Activated CD8-positive, alpha-beta memory T cell treated with anti-CD3 and anti-CD28 coated beads, Interleukin-2, amount 50 U/mL, for 48 hours (primary cell): ENCODE measurements around the gene HIC1.
A peak's percentile ranks its signal among the peaks of the same experiment; 100 is the strongest.

Experiments
- DNase-seq: peaks from one replicate; pipeline ENCODE4 v3.0.0-alpha.2; 2020

The HIC1 gene

GRCh38 chr17:2048805-2049204, 6.1 kb upstream of the HIC1 start:
- no peak for DNase-seq

GRCh38 chr17:2049333-2050299, 5.3 kb upstream of the HIC1 start:
- peak; percentile 94 for DNase-seq

DNA sequence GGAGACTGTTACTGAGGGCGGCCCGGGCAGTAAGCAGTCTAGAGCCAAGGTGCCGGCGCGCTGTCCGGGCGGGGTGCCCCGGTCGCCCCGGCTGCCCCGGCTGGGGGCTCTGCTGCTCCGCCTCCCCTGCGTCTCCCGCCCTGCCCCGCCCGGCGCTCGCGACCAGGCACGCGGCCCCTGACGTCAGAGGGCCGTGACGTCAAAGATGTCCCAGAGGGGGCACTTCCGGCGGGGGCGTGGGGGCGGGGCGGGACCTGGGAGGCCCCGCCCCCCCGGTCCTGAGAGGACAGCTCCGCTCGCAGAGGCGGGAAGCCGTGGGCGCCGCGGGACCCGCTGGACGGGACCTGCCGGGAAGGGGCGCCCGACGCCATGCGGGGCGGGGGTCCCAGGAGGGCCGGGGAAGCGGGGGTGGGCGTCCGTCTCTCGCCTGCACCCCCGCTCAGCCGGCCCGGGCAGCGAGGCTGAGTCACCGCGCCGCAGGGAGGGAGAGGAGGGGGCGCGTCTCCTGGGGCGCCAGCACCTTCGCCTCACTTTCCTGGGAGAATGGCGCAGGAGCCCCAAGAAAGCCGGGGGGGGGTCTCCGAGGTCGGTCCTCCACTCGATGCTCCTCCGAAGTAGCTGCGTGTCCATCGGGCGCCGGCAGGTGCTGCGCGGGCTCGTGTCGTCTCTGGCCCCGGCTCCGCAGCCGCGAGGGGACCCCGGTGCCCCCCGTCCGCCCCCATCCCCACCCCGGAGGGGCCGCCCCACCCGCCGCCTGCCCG, 4.4 kb upstream of the HIC1 start:
- peak; percentile 91 for DNase-seq

DNA sequence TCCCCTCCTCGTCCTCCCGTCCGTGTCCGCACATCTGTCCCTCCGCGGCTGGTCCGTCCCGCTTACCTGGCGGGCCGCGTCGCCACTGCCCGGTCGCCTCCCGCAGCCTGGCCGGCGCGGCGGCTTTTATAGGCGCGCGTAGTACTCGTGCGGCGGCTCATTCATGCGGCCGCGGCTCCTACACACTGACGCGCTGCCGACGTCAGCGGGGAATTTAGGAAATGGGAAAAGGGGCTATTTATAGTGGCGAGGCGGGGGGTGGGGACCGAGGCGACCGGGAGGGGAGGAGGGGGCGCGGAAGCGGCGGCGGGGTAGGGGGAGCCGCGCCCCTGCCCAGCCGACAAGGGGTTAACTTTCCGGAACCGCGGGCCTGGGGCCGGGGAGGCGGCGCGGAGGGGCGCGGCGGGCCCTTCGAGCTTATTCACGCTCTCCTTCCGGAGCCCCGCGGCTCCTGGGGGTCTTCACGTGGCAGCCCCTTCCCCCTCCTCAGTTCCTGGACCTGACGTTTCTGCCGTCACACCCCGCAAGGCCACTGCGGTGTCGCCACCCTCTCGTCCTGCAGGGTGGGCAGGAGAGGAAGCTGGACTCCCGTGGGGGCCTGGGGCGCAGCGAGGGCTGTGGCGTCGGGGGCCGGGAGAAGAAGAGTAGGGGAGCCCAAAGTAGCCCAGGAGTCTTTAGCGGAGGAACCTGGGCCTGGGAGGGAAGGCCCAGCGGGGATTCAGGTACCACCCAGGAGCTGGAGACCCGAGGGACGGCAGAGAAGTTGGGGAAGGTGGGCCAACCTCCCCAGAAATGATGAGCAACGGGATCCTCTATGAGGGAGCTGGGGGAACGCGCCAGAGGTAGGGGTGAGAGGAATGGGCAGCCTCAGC, 3.6 kb upstream of the HIC1 start:
- no peak for DNase-seq

DNA sequence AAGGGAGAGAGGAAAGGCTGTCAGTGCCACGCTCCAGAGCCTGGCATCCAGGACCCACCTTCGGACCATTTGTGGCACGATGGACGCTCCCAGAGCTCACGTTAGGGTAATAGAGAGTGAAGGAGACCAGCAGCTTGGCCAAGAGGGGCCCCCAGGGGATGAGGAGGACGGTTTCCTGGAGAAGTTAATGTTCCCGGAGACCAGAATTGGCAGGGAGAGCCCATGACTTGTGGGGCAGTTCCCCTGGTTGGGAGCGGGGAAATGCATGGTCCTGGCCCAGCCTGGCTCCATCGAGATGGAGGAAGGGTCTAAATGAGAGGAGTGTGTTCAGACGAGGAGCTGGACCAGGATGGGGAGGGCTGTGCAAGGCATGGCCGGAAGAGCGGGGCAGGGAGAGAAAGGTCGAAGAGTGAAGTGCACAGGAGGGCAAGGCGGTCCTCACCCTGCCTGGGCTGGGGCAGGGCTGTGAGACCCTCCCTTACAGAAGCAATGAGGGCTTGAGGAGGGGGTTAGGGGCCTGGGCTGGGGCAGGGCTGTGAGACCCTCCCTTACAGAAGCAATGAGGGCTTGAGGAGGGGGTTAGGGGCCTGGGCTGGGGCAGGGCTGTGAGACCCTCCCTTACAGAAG, 2.9 kb upstream of the HIC1 start:
- no peak for DNase-seq

DNA sequence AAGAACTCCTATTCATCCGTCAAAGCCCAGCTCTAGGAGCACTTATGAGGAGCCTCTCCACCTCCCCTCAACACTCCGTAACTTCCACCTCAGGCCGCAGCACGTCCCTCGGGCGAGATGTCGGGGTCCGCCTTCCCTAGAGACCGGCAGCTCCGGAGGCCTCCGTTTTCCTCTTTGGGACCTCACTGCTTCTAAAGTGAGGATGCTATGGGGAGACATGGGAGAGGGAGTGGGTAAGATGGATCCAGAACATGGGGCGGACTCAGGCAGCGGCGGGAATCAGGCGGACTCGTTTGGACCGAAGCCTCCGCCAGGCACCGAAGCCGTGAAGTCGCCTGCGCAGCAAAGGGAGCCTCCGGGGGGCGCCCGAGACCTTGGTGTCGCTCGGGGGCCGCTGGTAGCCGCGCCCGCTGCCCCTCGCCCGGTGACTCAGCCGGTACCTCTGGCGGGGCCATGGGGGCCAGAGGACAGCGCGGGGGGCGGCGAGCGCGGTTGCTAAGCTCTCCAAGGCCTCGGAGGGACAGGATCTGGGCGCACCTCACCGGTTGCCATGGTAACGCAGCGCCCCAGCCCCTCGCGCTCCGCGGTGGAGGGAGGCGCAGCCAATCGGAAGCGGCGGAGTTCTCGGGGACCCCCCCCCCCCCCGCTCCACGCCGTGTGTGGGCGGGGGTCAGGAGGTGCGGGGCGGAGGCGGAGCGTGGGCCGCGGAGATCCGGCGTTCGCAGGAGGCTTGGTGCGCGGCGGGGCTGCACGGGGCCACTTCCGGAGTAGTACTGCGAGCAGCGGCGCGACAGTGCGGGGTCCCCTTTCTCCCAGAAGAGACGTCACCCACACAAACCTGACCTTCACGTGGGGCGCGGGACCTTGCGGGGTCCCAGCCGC, 1.3 kb upstream of the HIC1 start:
- DNase-seq = peak; percentile 91

DNA sequence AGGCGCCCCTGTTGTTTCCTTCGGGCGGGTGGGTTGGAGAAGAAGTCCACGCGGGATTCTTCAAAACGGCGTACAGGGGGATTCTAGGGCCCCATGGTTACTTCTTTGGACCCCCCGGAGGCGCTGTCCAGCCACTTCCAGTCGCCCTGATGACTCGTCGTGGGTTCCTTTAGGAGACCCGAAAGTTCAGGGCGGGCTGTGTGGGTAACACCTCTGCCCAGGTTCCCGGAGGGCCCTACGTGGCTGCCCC, 716 bp upstream of the HIC1 start:
- DNase-seq = peak; percentile 80

- DNase-seq = peak; percentile 77
Measured at GRCh38 chr17:2055292-2056205, 646 bp downstream of the HIC1 start.

GRCh38 chr17:2056206-2057174, 1.6 kb downstream of the HIC1 start:
- DNase-seq = peak; percentile 77

- DNase-seq = no peak
Measured at GRCh38 chr17:2057175-2057759, 2.4 kb downstream of the HIC1 start.

DNA sequence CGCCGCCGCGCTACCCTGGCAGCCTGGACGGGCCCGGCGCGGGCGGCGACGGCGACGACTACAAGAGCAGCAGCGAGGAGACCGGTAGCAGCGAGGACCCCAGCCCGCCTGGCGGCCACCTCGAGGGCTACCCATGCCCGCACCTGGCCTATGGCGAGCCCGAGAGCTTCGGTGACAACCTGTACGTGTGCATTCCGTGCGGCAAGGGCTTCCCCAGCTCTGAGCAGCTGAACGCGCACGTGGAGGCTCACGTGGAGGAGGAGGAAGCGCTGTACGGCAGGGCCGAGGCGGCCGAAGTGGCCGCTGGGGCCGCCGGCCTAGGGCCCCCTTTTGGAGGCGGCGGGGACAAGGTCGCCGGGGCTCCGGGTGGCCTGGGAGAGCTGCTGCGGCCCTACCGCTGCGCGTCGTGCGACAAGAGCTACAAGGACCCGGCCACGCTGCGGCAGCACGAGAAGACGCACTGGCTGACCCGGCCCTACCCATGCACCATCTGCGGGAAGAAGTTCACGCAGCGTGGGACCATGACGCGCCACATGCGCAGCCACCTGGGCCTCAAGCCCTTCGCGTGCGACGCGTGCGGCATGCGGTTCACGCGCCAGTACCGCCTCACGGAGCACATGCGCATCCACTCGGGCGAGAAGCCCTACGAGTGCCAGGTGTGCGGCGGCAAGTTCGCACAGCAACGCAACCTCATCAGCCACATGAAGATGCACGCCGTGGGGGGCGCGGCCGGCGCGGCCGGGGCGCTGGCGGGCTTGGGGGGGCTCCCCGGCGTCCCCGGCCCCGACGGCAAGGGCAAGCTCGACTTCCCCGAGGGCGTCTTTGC, 3.1 kb downstream of the HIC1 start:
- no peak for DNase-seq

DNA sequence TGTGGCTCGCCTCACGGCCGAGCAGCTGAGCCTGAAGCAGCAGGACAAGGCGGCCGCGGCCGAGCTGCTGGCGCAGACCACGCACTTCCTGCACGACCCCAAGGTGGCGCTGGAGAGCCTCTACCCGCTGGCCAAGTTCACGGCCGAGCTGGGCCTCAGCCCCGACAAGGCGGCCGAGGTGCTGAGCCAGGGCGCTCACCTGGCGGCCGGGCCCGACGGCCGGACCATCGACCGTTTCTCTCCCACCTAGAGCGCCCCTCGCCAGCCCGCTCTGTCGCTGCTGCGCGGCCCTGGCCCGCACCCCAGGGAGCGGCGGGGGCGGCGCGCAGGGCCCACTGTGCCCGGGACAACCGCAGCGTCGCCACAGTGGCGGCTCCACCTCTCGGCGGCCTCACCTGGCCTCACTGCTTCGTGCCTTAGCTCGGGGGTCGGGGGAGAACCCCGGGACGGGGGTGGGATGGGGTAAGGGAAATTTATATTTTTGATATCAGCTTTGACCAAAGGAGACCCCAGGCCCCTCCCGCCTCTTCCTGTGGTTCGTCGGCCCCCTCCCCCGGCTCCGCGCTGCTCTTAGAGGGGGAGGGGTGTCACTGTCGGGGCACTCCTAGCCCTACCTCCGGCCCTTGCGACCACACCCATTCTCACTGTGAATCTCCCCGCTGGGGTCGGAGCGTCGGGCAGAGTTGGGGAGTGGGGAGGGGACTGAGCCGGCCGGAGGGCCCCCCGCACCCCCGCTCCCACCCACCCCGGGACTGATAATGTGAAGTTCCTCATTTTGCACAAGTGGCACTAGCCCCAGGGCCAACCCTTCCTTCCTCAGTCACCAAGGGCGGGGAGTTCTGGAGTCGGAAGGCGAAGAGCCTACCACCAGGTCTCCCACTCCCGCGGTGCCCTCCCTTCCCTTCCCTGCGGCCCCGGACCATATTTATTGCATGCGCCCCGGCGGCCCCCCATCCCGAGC, 4.0 kb downstream of the HIC1 start:
- peak; percentile 91 for DNase-seq

DNA sequence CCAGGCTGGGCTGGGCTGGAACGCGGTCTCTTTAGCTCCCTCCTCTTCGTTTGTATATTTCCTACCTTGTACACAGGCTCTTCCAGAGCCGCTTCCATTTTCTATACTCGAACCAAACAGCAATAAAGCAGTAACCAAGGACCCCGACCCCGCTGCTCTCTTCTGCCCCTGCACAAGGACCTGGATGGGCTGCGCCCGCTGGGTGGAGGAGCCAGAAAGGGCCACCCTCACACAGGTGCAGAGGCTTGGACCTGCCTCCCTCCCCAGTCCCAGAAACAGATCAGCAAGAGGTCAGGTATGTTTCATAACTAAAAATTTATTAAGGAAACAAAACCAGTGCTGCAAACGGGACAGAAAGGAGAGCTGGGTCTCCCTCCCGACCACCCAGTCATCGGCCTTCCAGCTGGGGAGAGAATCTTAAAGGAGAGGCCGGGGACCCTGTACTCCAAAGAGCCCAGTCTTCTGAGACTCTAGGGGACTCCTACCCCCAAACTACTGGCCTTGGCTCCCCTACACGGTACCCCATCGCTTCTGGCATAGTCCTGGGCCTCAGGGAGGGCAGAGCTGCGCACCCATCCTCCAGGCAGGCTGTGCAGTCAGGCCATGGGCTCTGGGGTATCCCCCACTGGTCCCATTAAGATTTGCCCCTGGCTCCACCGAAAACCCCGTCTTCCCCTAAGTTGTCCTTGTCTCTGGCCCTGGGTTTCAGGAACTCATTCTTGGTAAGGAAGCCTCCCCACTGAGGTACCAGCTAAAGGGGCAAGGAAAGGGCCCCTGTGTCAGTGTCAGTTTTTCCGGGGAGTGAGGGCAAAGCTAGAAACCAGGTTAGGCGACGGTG, 4.9 kb downstream of the HIC1 start:
- no peak for DNase-seq

- no peak for DNase-seq
Measured at GRCh38 chr17:2060385-2060658, 5.4 kb downstream of the HIC1 start.

- DNase-seq = no peak
Measured at GRCh38 chr17:2060681-2061440, 6.0 kb downstream of the HIC1 start.
